Astrocyte (in vitro differentiated cells and primary cell): ENCODE measurements around the gene UBE2Q1.

Experiments used
- EZH2 ChIP-seq: IDR thresholded peaks from 2 replicates; pipeline ENCODE4 v1.6.1; 2012; ENCODE audit warnings: mild to moderate bottlenecking, low read length, inconsistent platforms; ENCODE audit not compliant: insufficient read depth
- TF ChIP-seq, protein P1 (sequence below): IDR thresholded peaks from 2 replicates; pipeline ENCODE4 v1.5.1; 2011; ENCODE audit warnings: low read depth, mild to moderate bottlenecking, inconsistent platforms, low read length, moderate library complexity; ENCODE audit not compliant: insufficient read depth

DNA sequence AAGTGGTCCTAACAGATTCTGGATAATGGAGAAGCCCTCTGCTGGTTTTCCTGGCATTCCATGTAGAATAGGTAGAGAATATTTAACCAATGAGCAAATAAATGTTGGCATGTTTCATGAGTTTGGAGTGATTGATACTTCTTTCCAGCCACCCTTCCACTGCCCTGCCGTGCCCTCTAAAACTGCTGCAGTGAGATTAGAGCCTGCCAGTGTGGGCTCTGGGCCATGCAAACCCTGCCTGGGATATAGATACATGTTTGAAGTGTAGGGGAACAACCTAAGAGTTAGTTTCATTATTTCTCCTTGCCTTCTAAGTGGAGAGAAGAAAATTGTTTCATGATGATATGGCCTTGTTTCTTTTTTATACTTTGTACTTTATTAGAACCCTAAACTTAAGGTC lies 10.4 kb downstream of the UBE2Q1 start:
- TF ChIP-seq, protein P1, sequence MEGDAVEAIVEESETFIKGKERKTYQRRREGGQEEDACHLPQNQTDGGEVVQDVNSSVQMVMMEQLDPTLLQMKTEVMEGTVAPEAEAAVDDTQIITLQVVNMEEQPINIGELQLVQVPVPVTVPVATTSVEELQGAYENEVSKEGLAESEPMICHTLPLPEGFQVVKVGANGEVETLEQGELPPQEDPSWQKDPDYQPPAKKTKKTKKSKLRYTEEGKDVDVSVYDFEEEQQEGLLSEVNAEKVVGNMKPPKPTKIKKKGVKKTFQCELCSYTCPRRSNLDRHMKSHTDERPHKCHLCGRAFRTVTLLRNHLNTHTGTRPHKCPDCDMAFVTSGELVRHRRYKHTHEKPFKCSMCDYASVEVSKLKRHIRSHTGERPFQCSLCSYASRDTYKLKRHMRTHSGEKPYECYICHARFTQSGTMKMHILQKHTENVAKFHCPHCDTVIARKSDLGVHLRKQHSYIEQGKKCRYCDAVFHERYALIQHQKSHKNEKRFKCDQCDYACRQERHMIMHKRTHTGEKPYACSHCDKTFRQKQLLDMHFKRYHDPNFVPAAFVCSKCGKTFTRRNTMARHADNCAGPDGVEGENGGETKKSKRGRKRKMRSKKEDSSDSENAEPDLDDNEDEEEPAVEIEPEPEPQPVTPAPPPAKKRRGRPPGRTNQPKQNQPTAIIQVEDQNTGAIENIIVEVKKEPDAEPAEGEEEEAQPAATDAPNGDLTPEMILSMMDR: no peak
- no peak for TF ChIP-seq EZH2
